ENCODE data around the gene EXO1. TPM values are rescaled to one million over a fixed set of nuclear protein-coding genes. Genes with fewer than 3 reads are reported as not detected.
A peak's percentile ranks its signal among the peaks of the same experiment; 100 is the strongest.
"Not testable (repeated sequence)": the region's sequence is repeated elsewhere in the genome, so short reads cannot be mapped to it uniquely, and the experiment has no call there.

EXO1 gene
- total RNA-seq, 1 donor from 2014 or later = 6.8 TPM

DNA sequence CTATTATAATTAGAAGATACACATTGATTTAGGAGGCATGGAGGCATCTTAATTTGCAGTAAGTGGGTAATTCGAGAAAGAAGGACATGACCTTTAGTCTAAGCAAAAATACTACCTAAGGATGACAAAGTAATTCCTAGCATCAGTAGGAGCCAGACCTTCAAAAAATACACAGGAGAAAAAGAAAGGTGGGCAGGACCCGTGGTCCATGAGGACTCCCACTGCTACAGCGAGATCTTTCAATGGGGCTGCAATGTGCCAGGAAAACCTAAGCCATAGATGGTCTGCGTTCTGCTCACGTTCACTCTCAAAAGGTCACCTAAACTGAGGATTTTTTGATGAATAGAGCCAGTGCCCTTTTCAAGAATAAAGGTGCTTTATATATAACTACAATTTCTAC lies 10.6 kb upstream of the EXO1 start:
- no peak for DNase-seq

GRCh38 chr1:241837901-241838300 lies 10.1 kb upstream of the EXO1 start:
- no peak for DNase-seq

DNA sequence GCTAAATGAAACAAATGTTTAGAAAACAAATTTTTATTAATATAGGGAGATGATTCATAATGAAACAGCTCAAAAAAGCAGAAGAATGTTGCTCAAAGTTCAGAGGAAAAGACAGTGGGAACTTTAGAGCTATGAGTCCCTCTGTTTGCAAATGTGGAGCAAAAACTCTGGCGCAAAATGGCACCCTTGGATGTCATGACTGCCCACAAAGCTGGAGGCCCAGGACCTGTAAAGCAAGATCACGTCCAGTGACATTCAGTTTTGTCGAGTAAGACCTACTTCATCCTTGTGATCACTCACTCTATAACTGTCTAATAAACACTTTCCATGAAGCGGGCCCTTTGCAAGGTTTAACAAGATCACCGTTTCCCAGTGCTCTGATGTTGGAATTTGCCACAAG lies 9.1 kb upstream of the EXO1 start:
- DNase-seq = no peak

DNA sequence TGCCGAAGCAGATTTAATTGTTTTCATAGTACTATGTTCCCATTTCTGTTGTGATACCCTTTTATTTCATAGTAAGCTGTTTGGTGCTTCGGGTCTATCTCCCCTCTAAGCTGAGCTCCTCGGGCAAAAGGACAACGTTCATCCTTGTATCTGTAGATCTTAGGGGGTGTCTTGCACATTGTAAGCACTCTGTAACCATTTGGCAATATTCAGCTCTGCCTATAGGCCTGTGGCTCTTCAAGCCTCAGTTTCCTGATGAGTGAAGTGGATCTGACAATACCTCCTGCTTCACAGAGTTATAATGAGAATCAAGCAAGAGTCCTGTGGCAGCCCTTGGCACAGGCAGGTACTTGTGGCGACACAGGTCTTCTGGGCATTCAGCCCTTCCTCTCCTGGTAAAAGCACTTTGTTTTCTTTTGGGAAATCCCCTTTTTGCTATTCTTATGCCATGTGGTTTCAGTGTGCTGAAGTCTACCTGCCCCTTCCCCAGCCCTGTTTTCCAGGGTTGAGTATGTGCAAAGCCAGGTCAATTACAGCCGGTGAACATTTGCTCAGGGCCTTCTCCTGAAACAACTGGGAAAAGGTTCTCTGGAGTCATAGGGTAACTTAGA lies 8.5 kb upstream of the EXO1 start:
- no peak for DNase-seq

- DNase-seq = no peak
Observed at GRCh38 chr1:241840164-241840563, 7.8 kb upstream of the EXO1 start.

DNA sequence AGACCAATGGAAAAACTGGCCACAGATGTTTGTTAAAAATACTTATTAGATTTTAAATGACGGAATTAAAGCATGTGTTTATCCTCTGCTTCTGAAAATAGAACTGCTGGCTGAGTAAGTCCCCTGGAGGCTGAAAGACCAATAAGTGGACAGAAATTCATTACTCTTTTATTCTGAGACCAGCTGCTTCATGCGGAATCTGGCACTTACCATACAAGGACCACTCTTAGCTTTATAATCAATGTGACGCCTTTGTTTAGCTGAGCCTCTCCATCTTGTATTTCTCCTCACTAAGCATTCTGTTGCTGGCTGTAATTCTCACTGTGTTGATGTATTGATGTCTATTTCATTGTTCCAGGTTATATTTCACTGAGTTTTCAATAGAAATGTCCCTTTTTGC lies 6.3 kb upstream of the EXO1 start:
- no peak for DNase-seq

DNA sequence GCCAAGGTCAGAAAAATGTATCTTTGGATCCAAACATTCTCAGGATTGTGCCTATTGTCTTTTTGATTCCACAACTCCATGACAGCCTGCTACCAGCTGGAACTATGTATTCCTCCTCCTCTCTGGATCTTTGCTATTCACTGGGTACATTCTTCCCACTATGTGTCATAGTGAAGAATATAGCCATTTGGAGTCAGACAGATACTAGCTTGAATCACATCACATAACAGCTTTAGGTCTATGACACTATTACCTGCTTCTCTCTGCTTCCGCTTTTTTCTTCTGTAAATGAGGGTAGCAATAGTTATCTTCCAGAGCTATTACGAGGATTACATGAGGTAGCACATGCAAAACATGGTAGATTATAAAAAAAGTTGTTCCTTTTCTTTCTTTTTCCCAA lies 5.4 kb upstream of the EXO1 start:
- no peak for DNase-seq

DNA sequence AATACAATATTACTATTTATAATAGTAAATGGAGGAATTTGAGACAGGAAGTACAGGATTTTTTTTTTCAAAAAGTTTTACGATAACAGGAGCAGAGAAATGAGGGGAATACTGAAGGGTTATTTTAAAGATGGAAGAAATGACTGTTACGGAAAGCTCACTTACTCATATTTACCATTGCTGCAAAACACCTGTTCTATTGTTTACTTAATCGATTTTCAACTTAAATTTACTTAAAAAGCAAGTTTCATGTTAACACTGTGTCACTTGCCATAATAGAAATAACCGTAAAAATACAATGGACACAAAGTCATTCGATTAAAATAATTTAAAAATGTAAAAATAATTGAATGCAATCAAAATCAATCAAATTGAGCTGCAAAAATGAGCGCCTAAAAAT lies 3.4 kb upstream of the EXO1 start:
- DNase-seq = no peak

GRCh38 chr1:241846375-241846774 lies 1.6 kb upstream of the EXO1 start:
- no peak for DNase-seq

DNA sequence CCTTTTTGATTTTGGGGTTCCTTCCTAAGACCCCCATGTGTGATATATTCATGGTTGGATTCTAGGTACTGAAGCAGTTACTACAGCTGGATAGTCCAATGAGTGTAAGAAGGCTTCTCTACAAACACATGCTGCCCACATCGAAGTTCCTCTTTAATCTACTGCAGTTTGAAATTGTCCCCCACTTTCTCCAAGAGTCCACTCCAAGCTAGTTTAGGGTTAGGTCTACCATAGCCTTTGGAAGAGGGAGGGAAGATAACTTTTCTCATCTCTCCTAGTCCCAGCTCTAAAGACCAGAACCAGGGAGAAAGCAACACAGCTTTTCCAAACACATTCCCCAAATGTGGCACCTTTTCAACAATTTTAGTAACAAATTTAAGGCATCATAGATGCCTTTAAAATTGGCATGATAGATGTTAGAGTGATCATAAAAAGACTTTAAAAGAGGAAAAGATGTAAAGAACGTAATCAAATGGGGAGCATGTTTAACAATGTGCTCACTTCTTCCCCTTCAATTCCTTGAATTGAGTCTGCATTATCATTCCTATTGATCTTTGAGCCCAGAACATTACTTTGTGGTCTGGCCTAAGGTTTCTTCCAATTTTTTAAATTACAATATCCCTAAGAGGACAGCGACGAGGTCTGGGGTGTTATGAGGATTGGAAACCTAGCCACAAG lies 1.0 kb upstream of the EXO1 start:
- DNase-seq = no peak

DNA sequence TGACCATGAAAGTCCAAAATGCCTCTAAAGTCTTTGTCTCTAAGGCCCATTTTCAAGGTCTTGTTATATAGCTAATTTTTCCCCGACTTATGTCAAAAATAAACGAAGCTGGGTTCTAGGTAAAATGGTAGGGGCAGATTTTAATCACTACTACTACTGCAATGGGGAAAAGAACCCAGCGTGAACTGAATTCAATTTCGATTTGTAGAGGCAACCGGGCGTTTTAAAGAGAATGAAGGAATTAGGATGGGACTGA lies 536 bp upstream of the EXO1 start:
- no peak for DNase-seq

- DNase-seq = no peak
Observed at GRCh38 chr1:241848686-241849344, 811 bp downstream of the EXO1 start.

- no peak for DNase-seq
Observed at GRCh38 chr1:241849345-241849695, 1.3 kb downstream of the EXO1 start.

GRCh38 chr1:241855545-241856140 lies 7.6 kb downstream of the EXO1 start:
- not testable (repeated sequence) for DNase-seq

DNA sequence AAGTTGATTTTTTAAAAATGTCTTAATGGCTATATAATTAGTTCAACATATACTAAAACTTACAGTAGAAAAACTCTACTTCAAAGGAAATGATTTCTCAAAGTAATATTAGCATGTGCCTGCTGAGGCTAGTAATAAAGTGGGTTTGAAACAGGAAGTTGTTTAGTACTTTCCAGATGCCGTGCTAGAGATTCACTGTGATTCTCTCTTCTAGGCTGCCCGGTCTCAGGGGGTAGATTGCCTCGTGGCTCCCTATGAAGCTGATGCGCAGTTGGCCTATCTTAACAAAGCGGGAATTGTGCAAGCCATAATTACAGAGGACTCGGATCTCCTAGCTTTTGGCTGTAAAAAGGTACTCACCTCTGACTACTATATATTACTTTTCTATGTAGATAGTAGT lies 9.1 kb downstream of the EXO1 start:
- no peak for DNase-seq

DNA sequence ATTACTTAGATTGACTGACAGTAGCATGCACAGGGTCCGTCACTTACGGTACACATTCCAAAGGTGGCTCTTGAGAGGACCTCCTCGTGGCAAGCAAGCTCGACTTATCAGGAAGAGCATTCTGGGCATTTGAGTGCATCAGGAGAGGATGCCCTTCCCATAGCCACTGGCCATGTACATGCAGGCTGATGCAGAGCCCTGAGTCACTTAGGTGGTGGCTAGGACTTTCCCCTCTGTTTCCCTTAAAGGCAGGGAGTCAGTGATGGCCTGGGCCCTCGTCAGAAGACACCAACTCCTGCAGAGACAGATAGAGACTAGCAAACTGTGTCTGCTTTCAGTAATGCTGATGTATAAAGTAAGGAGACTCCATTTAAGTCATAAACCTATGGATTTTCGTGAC lies 12.9 kb downstream of the EXO1 start:
- DNase-seq = no peak

GRCh38 chr1:241869022-241869421 lies 21.0 kb downstream of the EXO1 start:
- no peak for DNase-seq

DNA sequence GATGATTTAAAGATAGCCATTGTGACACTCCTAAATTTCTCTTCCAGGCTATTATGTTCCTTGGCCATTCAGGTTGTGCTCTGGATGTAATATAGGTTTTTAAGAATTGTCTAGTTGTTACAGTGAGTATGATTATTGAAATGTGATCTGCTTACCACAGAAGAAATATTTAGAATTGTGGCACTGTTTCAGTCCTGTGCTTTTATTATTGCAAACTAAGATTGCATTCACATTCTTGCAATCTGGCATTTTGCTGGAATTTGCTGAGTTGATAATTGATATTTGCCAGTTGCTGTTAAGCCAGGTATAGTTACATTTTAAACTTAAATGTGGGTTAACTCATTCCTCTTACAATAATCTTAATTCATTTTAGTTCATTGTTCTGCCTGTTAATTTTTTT lies 22.3 kb downstream of the EXO1 start:
- DNase-seq = no peak

- no peak for DNase-seq
Observed at GRCh38 chr1:241870746-241871430, 22.9 kb downstream of the EXO1 start.

DNA sequence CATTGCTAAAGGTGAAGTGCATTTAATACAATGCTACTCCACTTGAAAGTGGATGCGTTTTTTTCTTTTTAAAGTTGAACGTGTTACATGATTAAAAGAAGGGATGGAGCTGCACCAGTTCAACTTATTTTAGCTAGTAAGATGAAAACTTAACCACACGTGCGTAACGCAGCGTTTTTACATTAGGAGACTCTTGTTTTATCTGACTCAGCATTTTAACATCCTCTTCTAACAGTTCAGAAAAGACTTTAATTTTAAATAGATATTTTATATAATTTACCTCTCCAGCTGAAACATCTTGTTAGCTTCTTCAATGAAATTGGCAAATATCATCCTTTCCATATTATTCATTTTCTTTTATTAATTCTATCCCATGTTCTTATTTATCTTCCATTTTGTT lies 33.4 kb downstream of the EXO1 start:
- no peak for DNase-seq

GRCh38 chr1:241883159-241883558 lies 35.2 kb downstream of the EXO1 start:
- DNase-seq = no peak

- no peak for DNase-seq
Observed at GRCh38 chr1:241888232-241888631, 40.2 kb downstream of the EXO1 start.

DNA sequence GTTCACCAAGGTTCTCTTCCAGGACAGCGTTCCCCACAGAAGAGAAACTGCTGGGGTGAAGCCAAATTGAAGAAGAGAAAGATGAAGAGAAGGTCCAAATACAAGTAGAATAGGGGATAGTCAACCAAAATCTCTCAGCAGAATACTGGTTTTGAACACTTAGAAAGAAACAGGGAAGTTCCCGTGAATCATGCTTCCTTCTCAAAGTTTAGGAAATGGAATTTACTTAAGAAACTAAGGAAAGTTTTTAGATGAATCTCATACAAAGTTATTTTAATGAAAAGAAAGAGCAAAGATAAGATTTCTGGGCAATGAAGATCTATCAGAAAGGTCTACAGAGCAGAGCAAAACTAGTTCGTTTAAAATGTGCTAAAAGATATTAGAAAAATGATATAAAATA lies 43.3 kb downstream of the EXO1 start:
- peak; percentile 9 for DNase-seq

DNA sequence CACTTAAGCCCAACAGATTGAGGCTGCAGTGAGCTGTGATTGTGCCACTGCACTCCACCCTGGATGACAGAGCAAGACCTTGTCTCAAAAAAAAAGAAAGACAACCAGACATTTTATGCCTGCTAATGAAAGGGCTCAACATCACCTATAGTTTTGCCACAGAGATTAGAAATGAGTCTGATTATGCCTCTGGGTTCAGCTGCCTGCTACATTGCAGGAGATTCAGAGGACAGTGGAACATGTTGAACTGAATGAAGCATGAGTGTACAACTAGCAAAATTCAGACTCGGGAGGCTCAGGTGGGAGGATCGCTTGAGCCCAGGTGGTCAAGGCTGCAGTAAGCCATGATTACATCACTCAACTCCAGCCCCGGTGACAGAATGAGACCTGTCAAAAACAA lies 46.0 kb downstream of the EXO1 start:
- DNase-seq = no peak

All from dermis blood vessel endothelial cell (primary cell).